Measurements from ENCODE around the gene SP4.

- TF ChIP-seq EZH2phosphoT487 (IDR thresholded peaks at IDR 0.05; ENCODE audit: borderline replicate concordance, low read depth, low read length), result no peak
- TF ChIP-seq CTCF (conservative IDR thresholded peaks at IDR 0.05; ENCODE audit: low read length), result no peak
Observed at GRCh38 chr7:21463524-21463923, 35.6 kb downstream of the SP4 start.
